ENCODE data around the gene SORL1.

Gene SORL1

GRCh38 chr11:121614636-121615240 lies 162.6 kb downstream of the SORL1 start:
- DNase-seq (ENCODE audit: low read depth), result no peak
- TF ChIP-seq CTCF (conservative IDR thresholded peaks at IDR 0.05; ENCODE audit: control insufficient read depth, insufficient read depth, low read depth, low read length), result no peak
- no peak overlapping the region for H3K4me3 ChIP-seq (ENCODE audit: control insufficient read depth, low read depth, low read length)

- H3K4me3 ChIP-seq (ENCODE audit: control insufficient read depth, low read depth, low read length), result no peak overlapping the region
- DNase-seq (ENCODE audit: low read depth), result peak; percentile 53
- TF ChIP-seq CTCF (conservative IDR thresholded peaks at IDR 0.05; ENCODE audit: control insufficient read depth, insufficient read depth, low read depth, low read length), result no peak
Observed at GRCh38 chr11:121615501-121615900, 163.4 kb downstream of the SORL1 start.

- no peak for TF ChIP-seq CTCF (conservative IDR thresholded peaks at IDR 0.05; ENCODE audit: control insufficient read depth, insufficient read depth, low read depth, low read length)
Observed at GRCh38 chr11:121618516-121618915, 166.4 kb downstream of the SORL1 start.

GRCh38 chr11:121625777-121626506 lies 173.8 kb downstream of the SORL1 start:
- H3K4me3 ChIP-seq (ENCODE audit: control insufficient read depth, low read depth, low read length), result no peak overlapping the region
- no peak for TF ChIP-seq CTCF (conservative IDR thresholded peaks at IDR 0.05; ENCODE audit: control insufficient read depth, insufficient read depth, low read depth, low read length)
- DNase-seq (ENCODE audit: low read depth), result peak; percentile 45

More at GRCh38 chr11:121618516-121618915, 166.4 kb downstream of the SORL1 start:
- no peak overlapping the region for H3K4me3 ChIP-seq (ENCODE audit: control insufficient read depth, low read depth, low read length)
- no peak for DNase-seq (ENCODE audit: low read depth)

- H3K4me3 ChIP-seq (ENCODE audit: control insufficient read depth, low read depth, low read length), result no peak overlapping the region
- no peak for TF ChIP-seq CTCF (conservative IDR thresholded peaks at IDR 0.05; ENCODE audit: control insufficient read depth, insufficient read depth, low read depth, low read length)
- no peak for DNase-seq (ENCODE audit: low read depth)
Observed at GRCh38 chr11:121626507-121626875, 174.4 kb downstream of the SORL1 start.

GRCh38 chr11:121626980-121627379 lies 174.9 kb downstream of the SORL1 start:
- DNase-seq (ENCODE audit: low read depth), result no peak
- no peak for TF ChIP-seq CTCF (conservative IDR thresholded peaks at IDR 0.05; ENCODE audit: control insufficient read depth, insufficient read depth, low read depth, low read length)
- H3K4me3 ChIP-seq (ENCODE audit: control insufficient read depth, low read depth, low read length), result no peak overlapping the region

Measured in fibroblast of mammary gland (primary cell).